A549 (cell line): Measurements from ENCODE around the gene PTPN23. TPM values are rescaled to one million over a fixed set of nuclear protein-coding genes. Genes with fewer than 3 reads are reported as not detected.

Source experiments
- ATAC-seq, 2 experiments: fragments of 200-7000 bp in 1 of 2; fragments of >200 bp in 1 of 2; cut with Nextera tagmentation in 1 of 2; cut with Tn5 transposase in 1 of 2; 3 replicates each; pipeline versions ENCODE4 v1.8.0 to v1.9.1; 2018 to 2020; ENCODE audit warnings: mild to moderate bottlenecking in 1 of 2, moderate library complexity in 1 of 2
- CTCF ChIA-PET: fragments of 300-600 bp; sonication (Branson Sonifier 250); formaldehyde crosslinking; extraction: SDS; loops from one replicate; lab custom pipeline; 2021; ENCODE audit warnings: antibody characterized with exemption, inconsistent platforms; lab: Yijun Ruan, JAX
- POLR2A ChIA-PET: fragments of 350-600 bp; formaldehyde crosslinking; extraction: SDS; loops from one replicate; lab custom pipeline; 2021; ENCODE audit warnings: antibody characterized with exemption, inconsistent platforms; lab: Yijun Ruan, JAX
- DNase-seq, 2 experiments: peaks; one replicate each; pipeline versions ENCODE4 v3.0.0 to v3.0.0-alpha.2; 2011 to 2016; ENCODE audit warnings: low read depth in 1 of 2, low spot score in 1 of 2
- FAIRE-seq: peaks from 2 replicates; lab custom pipeline; 2011; peaks lifted over from hg19 to GRCh38; lab: Jason Lieb, UNC
- H3K27ac ChIP-seq, 2 experiments: fragments of >200 bp; sonication (Bioruptor Twin); formaldehyde crosslinking; 3 replicates each; pipeline ENCODE4 v1.5.1; 2016 to 2017
- H3K4me1 ChIP-seq: fragments of >200 bp; sonication (Bioruptor Twin); formaldehyde crosslinking; 3 replicates; pipeline ENCODE4 v1.6.1; 2016
- H3K4me2 ChIP-seq: fragments of >200 bp; sonication (Bioruptor Twin); formaldehyde crosslinking; 3 replicates; pipeline ENCODE4 v1.6.1; 2016
- H3K4me3 ChIP-seq: fragments of >200 bp; sonication (Bioruptor Twin); formaldehyde crosslinking; 3 replicates; pipeline ENCODE4 v1.5.1; 2016
- H3K9me3 ChIP-seq: fragments of >200 bp; sonication (Bioruptor Twin); formaldehyde crosslinking; 3 replicates; pipeline ENCODE4 v1.6.1; 2016
- BCL3 ChIP-seq: fragments of >200 bp; sonication (Bioruptor Twin); formaldehyde crosslinking; IDR thresholded peaks from 3 replicates; pipeline ENCODE4 v1.6.1; 2016
- CBX2 ChIP-seq: fragments of 200-600 bp; sonication (generic); IDR thresholded peaks from 2 replicates; pipeline ENCODE4 v1.6.1; 2016; ENCODE audit warnings: low read depth, mild to moderate bottlenecking, borderline replicate concordance
- CEBPB ChIP-seq, 2 experiments: fragments of >200 bp in 1 of 2; sonication (Bioruptor Twin) in 1 of 2; formaldehyde crosslinking in 1 of 2; IDR thresholded peaks; 2 replicates each; pipeline ENCODE4 v1.6.1; 2012 to 2016
- CHD2 ChIP-seq: fragments of 150-350 bp; IDR thresholded peaks from 2 replicates; pipeline ENCODE4 v1.6.1; 2014; ENCODE audit warnings: low read length; ENCODE audit not compliant: partially characterized antibody
- CHD4 ChIP-seq: fragments of 200-600 bp; sonication (generic); IDR thresholded peaks from 2 replicates; pipeline ENCODE4 v1.6.1; 2016; ENCODE audit warnings: antibody characterized with exemption, mild to moderate bottlenecking, borderline replicate concordance
- EHF ChIP-seq: fragments of 250-450 bp; sonication (Bioruptor Pico); IDR thresholded peaks from 2 replicates; pipeline ENCODE4 v1.5.0; 2020; ENCODE audit warnings: mild to moderate bottlenecking
- ESRRA ChIP-seq: fragments of 150-350 bp; IDR thresholded peaks from 2 replicates; pipeline ENCODE4 v1.6.1; 2014; ENCODE audit warnings: mild to moderate bottlenecking, low read length, borderline replicate concordance
- FOSB ChIP-seq: fragments of 250-450 bp; sonication (Bioruptor Pico); IDR thresholded peaks from 2 replicates; pipeline ENCODE4 v1.5.0; 2020; ENCODE audit warnings: mild to moderate bottlenecking, moderate library complexity
- FOXS1 ChIP-seq: fragments of 250-450 bp; sonication (Bioruptor Pico); IDR thresholded peaks from 2 replicates; pipeline ENCODE4 v1.5.0; 2020; ENCODE audit warnings: mild to moderate bottlenecking, moderate library complexity
- HDAC2 ChIP-seq: fragments of 200-600 bp; sonication (generic); IDR thresholded peaks from 2 replicates; pipeline ENCODE4 v1.6.1; 2016
- HES2 ChIP-seq: fragments of >200 bp; sonication (Bioruptor Twin); formaldehyde crosslinking; IDR thresholded peaks from 2 replicates; pipeline ENCODE4 v1.6.1; 2016
- HEYL ChIP-seq: fragments of 250-450 bp; sonication (Bioruptor Pico); IDR thresholded peaks from 2 replicates; pipeline ENCODE4 v1.8.0; 2021; ENCODE audit warnings: mild to moderate bottlenecking, moderate library complexity
- HOXB5 ChIP-seq: fragments of 250-450 bp; sonication (Bioruptor Pico); IDR thresholded peaks from 2 replicates; pipeline ENCODE4 v1.5.0; 2020; ENCODE audit warnings: mild to moderate bottlenecking, moderate library complexity
- JUN ChIP-seq, 2 experiments: fragments of >200 bp; sonication (Bioruptor Twin); formaldehyde crosslinking; IDR thresholded peaks; 2 replicates in 1 of 2; 3 replicates in 1 of 2; pipeline ENCODE4 v1.6.1; 2016 to 2017
- KDM5A ChIP-seq: fragments of 200-600 bp; sonication (generic); IDR thresholded peaks from 2 replicates; pipeline ENCODE4 v1.6.1; 2016; ENCODE audit warnings: antibody characterized with exemption, mild to moderate bottlenecking
- MAFK ChIP-seq: fragments of 450-650 bp; IDR thresholded peaks from 2 replicates; pipeline ENCODE4 v1.6.1; 2014; ENCODE audit not compliant: partially characterized antibody
- NFE2L2 ChIP-seq: fragments of 150-350 bp; conservative IDR thresholded peaks from 2 replicates; pipeline ENCODE4 v1.6.1; 2014; ENCODE audit warnings: low read length
- PBX3 ChIP-seq: IDR thresholded peaks from 2 replicates; pipeline ENCODE4 v1.6.1; 2012
- POLR2A ChIP-seq: IDR thresholded peaks from 2 replicates; pipeline ENCODE4 v1.6.1; 2012; ENCODE audit warnings: mild to moderate bottlenecking, low read length
- POLR2AphosphoS2 ChIP-seq: conservative IDR thresholded peaks from 2 replicates; pipeline ENCODE4 v1.6.1; 2012; ENCODE audit warnings: low read length, improper control_type of control experiment, inconsistent platforms
- SMC3 ChIP-seq: fragments of >200 bp; sonication (Bioruptor Twin); formaldehyde crosslinking; IDR thresholded peaks from 3 replicates; pipeline ENCODE4 v1.6.1; 2018; ENCODE audit warnings: inconsistent platforms
- TP53 ChIP-seq: fragments of 250-450 bp; sonication (Bioruptor Pico); IDR thresholded peaks from 2 replicates; pipeline ENCODE4 v1.5.0; 2021; ENCODE audit warnings: mild to moderate bottlenecking, moderate library complexity
- USF2 ChIP-seq: fragments of 450-650 bp; IDR thresholded peaks from 2 replicates; pipeline ENCODE4 v1.6.1; 2014; ENCODE audit warnings: antibody characterized with exemption
- WGBS: methylation state at CpG from one replicate; pipeline ENCODE4 v1.1.6; 2017; ENCODE audit errors: missing lambda C conversion rate; 5-methylcytosine and 5-hydroxymethylcytosine counted together
- polyA minus RNA-seq: library from RNA; depleted of rRNA, polyadenylated mRNA; stranded (reverse); fragments of >200 nt; gene quantifications from 2 replicates; pipeline ENCODE4 v1.2.3, GENCODE V29; 2011; rRNA and poly(A)+ RNA removed
- polyA plus RNA-seq, 4 experiments: library from polyadenylated mRNA; depleted of rRNA in 3 of 4; stranded (reverse); fragments of >200 nt; fragmentation: RNase III in 1 of 4; extraction: RNeasy Plus Mini Kit Qiagen cat#74134 plus additional on column Dnase treatment in 1 of 4; gene quantifications; 2 replicates in 3 of 4; 3 replicates in 1 of 4; pipeline ENCODE4 v1.2.3, GENCODE V29; 2011 to 2017
- TF ChIP-seq, protein P1 (sequence below): IDR thresholded peaks from 2 replicates; pipeline ENCODE4 v1.6.1; 2012; ENCODE audit warnings: low read depth, borderline replicate concordance
- TF ChIP-seq, protein P2 (sequence below): fragments of >200 bp; sonication (Bioruptor Twin); formaldehyde crosslinking; IDR thresholded peaks from 3 replicates; pipeline ENCODE4 v1.5.1; 2016
- TF ChIP-seq, protein P3 (sequence below): fragments of 250-450 bp; sonication (Bioruptor Pico); IDR thresholded peaks from 2 replicates; pipeline ENCODE4 v1.5.0; 2021; ENCODE audit warnings: mild to moderate bottlenecking, moderate library complexity, borderline replicate concordance

Gene PTPN23, protein sequence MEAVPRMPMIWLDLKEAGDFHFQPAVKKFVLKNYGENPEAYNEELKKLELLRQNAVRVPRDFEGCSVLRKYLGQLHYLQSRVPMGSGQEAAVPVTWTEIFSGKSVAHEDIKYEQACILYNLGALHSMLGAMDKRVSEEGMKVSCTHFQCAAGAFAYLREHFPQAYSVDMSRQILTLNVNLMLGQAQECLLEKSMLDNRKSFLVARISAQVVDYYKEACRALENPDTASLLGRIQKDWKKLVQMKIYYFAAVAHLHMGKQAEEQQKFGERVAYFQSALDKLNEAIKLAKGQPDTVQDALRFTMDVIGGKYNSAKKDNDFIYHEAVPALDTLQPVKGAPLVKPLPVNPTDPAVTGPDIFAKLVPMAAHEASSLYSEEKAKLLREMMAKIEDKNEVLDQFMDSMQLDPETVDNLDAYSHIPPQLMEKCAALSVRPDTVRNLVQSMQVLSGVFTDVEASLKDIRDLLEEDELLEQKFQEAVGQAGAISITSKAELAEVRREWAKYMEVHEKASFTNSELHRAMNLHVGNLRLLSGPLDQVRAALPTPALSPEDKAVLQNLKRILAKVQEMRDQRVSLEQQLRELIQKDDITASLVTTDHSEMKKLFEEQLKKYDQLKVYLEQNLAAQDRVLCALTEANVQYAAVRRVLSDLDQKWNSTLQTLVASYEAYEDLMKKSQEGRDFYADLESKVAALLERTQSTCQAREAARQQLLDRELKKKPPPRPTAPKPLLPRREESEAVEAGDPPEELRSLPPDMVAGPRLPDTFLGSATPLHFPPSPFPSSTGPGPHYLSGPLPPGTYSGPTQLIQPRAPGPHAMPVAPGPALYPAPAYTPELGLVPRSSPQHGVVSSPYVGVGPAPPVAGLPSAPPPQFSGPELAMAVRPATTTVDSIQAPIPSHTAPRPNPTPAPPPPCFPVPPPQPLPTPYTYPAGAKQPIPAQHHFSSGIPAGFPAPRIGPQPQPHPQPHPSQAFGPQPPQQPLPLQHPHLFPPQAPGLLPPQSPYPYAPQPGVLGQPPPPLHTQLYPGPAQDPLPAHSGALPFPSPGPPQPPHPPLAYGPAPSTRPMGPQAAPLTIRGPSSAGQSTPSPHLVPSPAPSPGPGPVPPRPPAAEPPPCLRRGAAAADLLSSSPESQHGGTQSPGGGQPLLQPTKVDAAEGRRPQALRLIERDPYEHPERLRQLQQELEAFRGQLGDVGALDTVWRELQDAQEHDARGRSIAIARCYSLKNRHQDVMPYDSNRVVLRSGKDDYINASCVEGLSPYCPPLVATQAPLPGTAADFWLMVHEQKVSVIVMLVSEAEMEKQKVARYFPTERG (N-terminal part only)
- polyA plus RNA-seq (2011; rRNA removed) (1.5 and 3.1 TPM in 2 replicates), polyA plus RNA-seq (2017; fragmentation: RNase III; extraction: RNeasy Plus Mini Kit Qiagen cat#74134 plus additional on column Dnase treatment) (16.8 to 21.3 TPM (median 17.3 TPM) in 3 replicates), polyA minus RNA-seq (12.0 and 15.8 TPM in 2 replicates)
- 4.2 and 6.5 TPM in 2 replicates for polyA plus RNA-seq (2012; cell fraction: cytosol; rRNA removed)
- polyA plus RNA-seq (2012; cell fraction: nucleus; rRNA removed), result 23.9 and 26.4 TPM in 2 replicates

GRCh38 chr3:47380601-47381316, at the start of gene PTPN23:
TSS of gene PTPN23 (plus strand) at chr3:47381021. CDS start at chr3:47381097, 76 bp downstream.
- H3K9me3 ChIP-seq, result no peaks in the 10 kb centered on the region
- FAIRE-seq, result no peak
- TF ChIP-seq, protein P1, sequence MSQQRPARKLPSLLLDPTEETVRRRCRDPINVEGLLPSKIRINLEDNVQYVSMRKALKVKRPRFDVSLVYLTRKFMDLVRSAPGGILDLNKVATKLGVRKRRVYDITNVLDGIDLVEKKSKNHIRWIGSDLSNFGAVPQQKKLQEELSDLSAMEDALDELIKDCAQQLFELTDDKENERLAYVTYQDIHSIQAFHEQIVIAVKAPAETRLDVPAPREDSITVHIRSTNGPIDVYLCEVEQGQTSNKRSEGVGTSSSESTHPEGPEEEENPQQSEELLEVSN, result peak; percentile 66
- TF ChIP-seq CHD4, result no peak
- 0 out of 2 replicates have a peak, but pooled peaks have one; percentile 74 for TF ChIP-seq TP53 (CRISPR knock-in tag)
- TF ChIP-seq CHD2, result no peak
- peak; percentile 86; the same call in 1 of the 2 replicates for TF ChIP-seq FOSB (CRISPR knock-in tag)
- TF ChIP-seq, protein P2, sequence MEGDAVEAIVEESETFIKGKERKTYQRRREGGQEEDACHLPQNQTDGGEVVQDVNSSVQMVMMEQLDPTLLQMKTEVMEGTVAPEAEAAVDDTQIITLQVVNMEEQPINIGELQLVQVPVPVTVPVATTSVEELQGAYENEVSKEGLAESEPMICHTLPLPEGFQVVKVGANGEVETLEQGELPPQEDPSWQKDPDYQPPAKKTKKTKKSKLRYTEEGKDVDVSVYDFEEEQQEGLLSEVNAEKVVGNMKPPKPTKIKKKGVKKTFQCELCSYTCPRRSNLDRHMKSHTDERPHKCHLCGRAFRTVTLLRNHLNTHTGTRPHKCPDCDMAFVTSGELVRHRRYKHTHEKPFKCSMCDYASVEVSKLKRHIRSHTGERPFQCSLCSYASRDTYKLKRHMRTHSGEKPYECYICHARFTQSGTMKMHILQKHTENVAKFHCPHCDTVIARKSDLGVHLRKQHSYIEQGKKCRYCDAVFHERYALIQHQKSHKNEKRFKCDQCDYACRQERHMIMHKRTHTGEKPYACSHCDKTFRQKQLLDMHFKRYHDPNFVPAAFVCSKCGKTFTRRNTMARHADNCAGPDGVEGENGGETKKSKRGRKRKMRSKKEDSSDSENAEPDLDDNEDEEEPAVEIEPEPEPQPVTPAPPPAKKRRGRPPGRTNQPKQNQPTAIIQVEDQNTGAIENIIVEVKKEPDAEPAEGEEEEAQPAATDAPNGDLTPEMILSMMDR, result no peak
- no peak for TF ChIP-seq POLR2AphosphoS2
- no peak for TF ChIP-seq MAFK
- TF ChIP-seq HEYL (CRISPR knock-in tag), result no peak
- no peak for TF ChIP-seq CEBPB (IDR thresholded peaks at IDR 0.05)
- peak; percentile 80 for TF ChIP-seq USF2
- TF ChIP-seq HOXB5 (CRISPR knock-in tag), result no peak
- TF ChIP-seq, protein P3, sequence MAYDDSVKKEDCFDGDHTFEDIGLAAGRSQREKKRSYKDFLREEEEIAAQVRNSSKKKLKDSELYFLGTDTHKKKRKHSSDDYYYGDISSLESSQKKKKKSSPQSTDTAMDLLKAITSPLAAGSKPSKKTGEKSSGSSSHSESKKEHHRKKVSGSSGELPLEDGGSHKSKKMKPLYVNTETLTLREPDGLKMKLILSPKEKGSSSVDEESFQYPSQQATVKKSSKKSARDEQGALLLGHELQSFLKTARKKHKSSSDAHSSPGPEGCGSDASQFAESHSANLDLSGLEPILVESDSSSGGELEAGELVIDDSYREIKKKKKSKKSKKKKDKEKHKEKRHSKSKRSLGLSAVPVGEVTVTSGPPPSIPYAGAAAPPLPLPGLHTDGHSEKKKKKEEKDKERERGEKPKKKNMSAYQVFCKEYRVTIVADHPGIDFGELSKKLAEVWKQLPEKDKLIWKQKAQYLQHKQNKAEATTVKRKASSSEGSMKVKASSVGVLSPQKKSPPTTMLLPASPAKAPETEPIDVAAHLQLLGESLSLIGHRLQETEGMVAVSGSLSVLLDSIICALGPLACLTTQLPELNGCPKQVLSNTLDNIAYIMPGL, result no peak
- no peak for TF ChIP-seq HDAC2
- TF ChIP-seq FOXS1, result no peak
- no peak for TF ChIP-seq NFE2L2
- 0 out of 2 replicates have a peak, but pooled peaks have one; percentile 30 for TF ChIP-seq EHF (CRISPR knock-in tag)
- TF ChIP-seq BCL3, result peak; percentile 60; the same call in 2 of the 3 replicates
- peak; percentile 75 for TF ChIP-seq POLR2A
- TF ChIP-seq HES2, result no peak
- peak; percentile 58 to 82; a peak in 4 of 5 replicates for TF ChIP-seq JUN (IDR thresholded peaks at IDR 0.05)
- no peak for TF ChIP-seq SMC3
- no peak for TF ChIP-seq KDM5A
- no peak for TF ChIP-seq CBX2
- TF ChIP-seq ESRRA, result no peak
- peak; percentile 7; the same call in 1 of the 2 replicates for TF ChIP-seq PBX3

More at GRCh38 chr3:47380601-47381316, at the start of gene PTPN23:
- Histone ChIP-seq H3K4me3 (peak within 1 kb of the TSS; percentile 79), H3K27ac (peak within 1 kb of the TSS; percentile 94 to 99), H3K4me2 (peak within 1 kb of the TSS; percentile 84), H3K4me1 (peaks cover 12% of the 10 kb centered on the region)
- ChIA-PET CTCF (interaction anchor here (0.6 to 1.5 kb wide), 3 partner anchors 27 to 776 kb away, joined by 3 to 5 read pairs (median 4); no protein-coding TSS in a partner anchor), POLR2A (interaction anchor here (0.6 to 1.2 kb wide), 10 partner anchors 9 to 404 kb away, joined by 3 to 16 read pairs (median 4); partner anchors contain the start of genes CCDC12, KIF9, KLHL18 and SCAP)
- DNase-seq (peak; percentile 93 to 97), ATAC-seq (peak; percentile 87 to 91)
- WGBS, result 1% methylated on average over 17 of the region's 61 CpGs
